Skeletal muscle cell (primary cell): ENCODE measurements around the gene ARHGAP32.
"Not testable (repeated sequence)": the region's sequence is repeated elsewhere in the genome, so short reads cannot be mapped to it uniquely, and the experiment has no call there.

Source experiments
- DNase-seq: peaks from one replicate; pipeline ENCODE4 v3.0.0-alpha.2; 2010; ENCODE audit warnings: low read depth
- H3K4me3 ChIP-seq: 2 replicates; pipeline ENCODE4 v1.5.1; 2011; ENCODE audit warnings: low read depth, mild to moderate bottlenecking, control low read depth, low read length, moderate library complexity

ARHGAP32 gene

GRCh38 chr11:129208863-129209262, 16.7 kb upstream of the ARHGAP32 start:
- DNase-seq, result no peak
- no peak overlapping the region for H3K4me3 ChIP-seq

GRCh38 chr11:129204150-129204838, 12.2 kb upstream of the ARHGAP32 start:
- no peak overlapping the region for H3K4me3 ChIP-seq
- DNase-seq, result no peak

- no peak overlapping the region for H3K4me3 ChIP-seq
- DNase-seq, result no peak
Measured at GRCh38 chr11:129202646-129203045, 10.5 kb upstream of the ARHGAP32 start.

GRCh38 chr11:129195682-129196081, 3.6 kb upstream of the ARHGAP32 start:
- no peak overlapping the region for H3K4me3 ChIP-seq
- no peak for DNase-seq

- no peak overlapping the region for H3K4me3 ChIP-seq
- no peak for DNase-seq
Measured at GRCh38 chr11:129191649-129192048, 476 bp downstream of the ARHGAP32 start.

- no peak overlapping the region for H3K4me3 ChIP-seq
- DNase-seq, result no peak
Measured at GRCh38 chr11:129190087-129190486, 2.0 kb downstream of the ARHGAP32 start.

GRCh38 chr11:129189646-129190045, 2.5 kb downstream of the ARHGAP32 start:
- no peak for DNase-seq

GRCh38 chr11:129185082-129185481, 7.0 kb downstream of the ARHGAP32 start:
- not testable (repeated sequence) for DNase-seq, H3K4me3 ChIP-seq

More at GRCh38 chr11:129189646-129190045, 2.5 kb downstream of the ARHGAP32 start:
- no peak overlapping the region for H3K4me3 ChIP-seq

GRCh38 chr11:129184581-129184980, 7.5 kb downstream of the ARHGAP32 start:
- DNase-seq, result no peak
- H3K4me3 ChIP-seq, result no peak overlapping the region

GRCh38 chr11:129167315-129167714, 24.8 kb downstream of the ARHGAP32 start:
- DNase-seq, result no peak
- no peak overlapping the region for H3K4me3 ChIP-seq

- H3K4me3 ChIP-seq, result no peak overlapping the region
- DNase-seq, result no peak
Measured at GRCh38 chr11:129163714-129164164, 28.4 kb downstream of the ARHGAP32 start.

- H3K4me3 ChIP-seq, DNase-seq: not testable (repeated sequence)
Measured at GRCh38 chr11:129157080-129157479, 35.0 kb downstream of the ARHGAP32 start.

GRCh38 chr11:129155745-129156144, 36.4 kb downstream of the ARHGAP32 start:
- no peak overlapping the region for H3K4me3 ChIP-seq
- no peak for DNase-seq

- DNase-seq, result no peak
- H3K4me3 ChIP-seq, result no peak overlapping the region
Measured at GRCh38 chr11:129148487-129148886, 43.6 kb downstream of the ARHGAP32 start.

GRCh38 chr11:129146191-129146590, 45.9 kb downstream of the ARHGAP32 start:
- no peak overlapping the region for H3K4me3 ChIP-seq
- no peak for DNase-seq

GRCh38 chr11:129145276-129145675, 46.8 kb downstream of the ARHGAP32 start:
- DNase-seq, result no peak
- H3K4me3 ChIP-seq, result no peak overlapping the region

GRCh38 chr11:129144256-129144655, 47.9 kb downstream of the ARHGAP32 start:
- no peak for DNase-seq
- H3K4me3 ChIP-seq, result no peak overlapping the region

GRCh38 chr11:129143335-129143734, 48.8 kb downstream of the ARHGAP32 start:
- no peak overlapping the region for H3K4me3 ChIP-seq
- peak; percentile 99 for DNase-seq

- H3K4me3 ChIP-seq, result no peak overlapping the region
- DNase-seq, result no peak
Measured at GRCh38 chr11:129141748-129142523, 50.2 kb downstream of the ARHGAP32 start.

GRCh38 chr11:129131316-129131715, 60.8 kb downstream of the ARHGAP32 start:
- no peak for DNase-seq
- no peak overlapping the region for H3K4me3 ChIP-seq
